Measurements from ENCODE around the gene CLIC2.
A peak's percentile ranks its signal among the peaks of the same experiment; 100 is the strongest.

The CLIC2 gene

GRCh38 chrX:155247497-155247896, 86.9 kb downstream of the CLIC2 start:
- H3K4me3 ChIP-seq (ENCODE audit: low read length) = no peak overlapping the region
- no peak for TF ChIP-seq CTCF (IDR thresholded peaks at IDR 0.05; ENCODE audit: insufficient read depth, low read depth, low read length, missing control alignments)
- no peak for DNase-seq (ENCODE audit: low read depth)

- peak; percentile 1 for DNase-seq (ENCODE audit: low read depth)
- TF ChIP-seq CTCF (IDR thresholded peaks at IDR 0.05; ENCODE audit: insufficient read depth, low read depth, low read length, missing control alignments) = no peak
- H3K4me3 ChIP-seq (ENCODE audit: low read length) = no peak overlapping the region
These were observed 87.7 kb downstream of the CLIC2 start for GRCh38 chrX:155246748-155247147.

GRCh38 chrX:155242300-155242699, 92.1 kb downstream of the CLIC2 start:
- no peak for TF ChIP-seq CTCF (IDR thresholded peaks at IDR 0.05; ENCODE audit: insufficient read depth, low read depth, low read length, missing control alignments)
- peak; percentile 24 for DNase-seq (ENCODE audit: low read depth)

GRCh38 chrX:155237719-155238118, 96.7 kb downstream of the CLIC2 start:
- no peak for TF ChIP-seq CTCF (IDR thresholded peaks at IDR 0.05; ENCODE audit: insufficient read depth, low read depth, low read length, missing control alignments)
- H3K4me3 ChIP-seq (ENCODE audit: low read length) = no peak overlapping the region
- DNase-seq (ENCODE audit: low read depth) = no peak

More at GRCh38 chrX:155242300-155242699, 92.1 kb downstream of the CLIC2 start:
- no peak overlapping the region for H3K4me3 ChIP-seq (ENCODE audit: low read length)

- H3K4me3 ChIP-seq (ENCODE audit: low read length) = no peak overlapping the region
- no peak for TF ChIP-seq CTCF (IDR thresholded peaks at IDR 0.05; ENCODE audit: insufficient read depth, low read depth, low read length, missing control alignments)
- DNase-seq (ENCODE audit: low read depth) = peak; percentile 1
These were observed 98.5 kb downstream of the CLIC2 start for GRCh38 chrX:155235891-155236290.

- no peak for TF ChIP-seq CTCF (IDR thresholded peaks at IDR 0.05; ENCODE audit: insufficient read depth, low read depth, low read length, missing control alignments)
- H3K4me3 ChIP-seq (ENCODE audit: low read length) = no peak overlapping the region
- peak; percentile 5 for DNase-seq (ENCODE audit: low read depth)
These were observed 103.3 kb downstream of the CLIC2 start for GRCh38 chrX:155231163-155231562.
